GM12878 (cell line): Measurements from ENCODE around the gene CHN2. TPM values are rescaled to one million over a fixed set of nuclear protein-coding genes. Genes with fewer than 3 reads are reported as not detected.

Experiments
- ATAC-seq: fragments of 200-7000 bp; cut with Tn5 transposase; 3 replicates; pipeline ENCODE4 v1.9.1; 2020; ENCODE audit warnings: mild to moderate bottlenecking, moderate library complexity
- BruUV-seq: library from RNA; stranded (reverse); fragments of 400-500 nt; replicated peaks from 2 replicates; lab custom pipeline; 2021; lab: Mats Ljungman, UMichigan
- CTCF ChIA-PET: fragments of 300-600 bp; sonication (Branson Sonifier 250); formaldehyde crosslinking; extraction: SDS; loops from one replicate; lab custom pipeline; 2021; ENCODE audit warnings: inconsistent platforms; lab: Yijun Ruan, JAX
- POLR2A ChIA-PET: fragments of 350-600 bp; formaldehyde crosslinking; extraction: SDS; loops from one replicate; lab custom pipeline; 2021; ENCODE audit warnings: inconsistent platforms; lab: Charles Lee
- RAD21 ChIA-PET: fragments of 300-600 bp; sonication (Branson Sonifier 250); formaldehyde crosslinking; loops from one replicate; lab custom pipeline; 2023; ENCODE audit warnings: antibody characterized with exemption; ENCODE audit not compliant: unreplicated experiment; lab: Charles Lee
- SMC1A ChIA-PET: fragments of 300-600 bp; sonication (Branson Sonifier 250); formaldehyde crosslinking; loops from one replicate; lab custom pipeline; 2023; ENCODE audit not compliant: unreplicated experiment, uncharacterized antibody; lab: Charles Lee
- DNase-seq: peaks from one replicate; pipeline ENCODE4 v3.0.0-alpha.2; 2011; ENCODE audit warnings: low read depth, low spot score
- FAIRE-seq: peaks from 3 replicates; lab custom pipeline; 2011; peaks lifted over from hg19 to GRCh38; lab: Jason Lieb, UNC
- H2AFZ ChIP-seq: 2 replicates; pipeline ENCODE4 v1.6.0; 2011; ENCODE audit warnings: low read depth, low read length, control low read depth; ENCODE audit not compliant: control insufficient read depth
- H3K27ac ChIP-seq: 2 replicates; pipeline ENCODE4 v1.5.1; 2011; ENCODE audit warnings: control low read depth; ENCODE audit not compliant: control insufficient read depth, insufficient read depth
- H3K27me3 ChIP-seq, 2 experiments: replicated peaks in 1 of 2; 2 replicates each; pipeline versions ENCODE4 v1.6.0 to v1.6.1; 2011; ENCODE audit warnings: low read length in 1 of 2; ENCODE audit not compliant: control insufficient read depth in 2 of 2, insufficient read depth in 2 of 2
- H3K36me3 ChIP-seq, 2 experiments: 2 replicates each; pipeline ENCODE4 v1.5.1; 2011; ENCODE audit warnings: low read length in 1 of 2; ENCODE audit not compliant: control insufficient read depth in 2 of 2, insufficient read depth in 2 of 2
- H3K4me1 ChIP-seq: 2 replicates; pipeline ENCODE4 v1.6.1; 2011; ENCODE audit warnings: mild to moderate bottlenecking, low read length, moderate library complexity, mixed read lengths; ENCODE audit not compliant: control insufficient read depth, insufficient read depth
- H3K4me2 ChIP-seq: 2 replicates; pipeline ENCODE4 v1.6.0; 2011; ENCODE audit warnings: control low read depth; ENCODE audit not compliant: control insufficient read depth, insufficient read depth
- H3K4me3 ChIP-seq: fragments of 200-600 bp; sonication (generic); 2 replicates; pipeline ENCODE4 v1.5.1; 2016
- H3K79me2 ChIP-seq: 2 replicates; pipeline ENCODE4 v1.6.0; 2011; ENCODE audit warnings: low read length; ENCODE audit not compliant: control insufficient read depth, insufficient read depth
- H3K9ac ChIP-seq: 2 replicates; pipeline ENCODE4 v1.8.0; 2011; ENCODE audit warnings: low read length, control low read depth, mixed read lengths; ENCODE audit not compliant: control insufficient read depth, insufficient read depth
- H3K9me3 ChIP-seq: replicated peaks from 3 replicates; pipeline ENCODE4 v1.5.1; 2011; ENCODE audit warnings: mild to moderate bottlenecking, low read length; ENCODE audit not compliant: control insufficient read depth, insufficient read depth
- H4K20me1 ChIP-seq: 2 replicates; pipeline ENCODE4 v1.6.0; 2011; ENCODE audit not compliant: control insufficient read depth, insufficient read depth
- ATF7 ChIP-seq: fragments of 450-650 bp; IDR thresholded peaks from 2 replicates; pipeline ENCODE4 v1.6.1; 2016; ENCODE audit warnings: low read depth, mild to moderate bottlenecking
- CHD4 ChIP-seq: fragments of 200-600 bp; sonication (generic); IDR thresholded peaks from 2 replicates; pipeline ENCODE4 v1.6.1; 2016; ENCODE audit warnings: mild to moderate bottlenecking
- NFYA ChIP-seq: IDR thresholded peaks from 2 replicates; pipeline ENCODE4 v1.6.1; 2011; ENCODE audit warnings: low read depth, mild to moderate bottlenecking, low read length, improper control_type of control experiment, borderline replicate concordance
- RCOR1 ChIP-seq: conservative IDR thresholded peaks from 2 replicates; pipeline ENCODE4 v1.6.1; 2012; ENCODE audit warnings: low read depth, low read length, improper control_type of control experiment
- SPI1 ChIP-seq: IDR thresholded peaks from 2 replicates; pipeline ENCODE4 v1.6.1; 2011; ENCODE audit warnings: low read depth, mild to moderate bottlenecking, low read length, moderate library complexity, borderline replicate concordance; ENCODE audit not compliant: insufficient read depth
- TAF1 ChIP-seq: IDR thresholded peaks from 2 replicates; pipeline ENCODE4 v1.6.1; 2011; ENCODE audit warnings: mild to moderate bottlenecking, low read depth, low read length, borderline replicate concordance
- YY1 ChIP-seq: IDR thresholded peaks from 2 replicates; pipeline ENCODE4 v1.6.1; 2011; ENCODE audit warnings: low read depth, mild to moderate bottlenecking, low read length
- WGBS: methylation state at CpG from one replicate; pipeline ENCODE4 v1.1.6; 2016; ENCODE audit warnings: low lambda C conversion rate; ENCODE audit not compliant: insufficient replicate concordance, insufficient coverage; ENCODE audit errors: missing lambda C conversion rate; 5-methylcytosine and 5-hydroxymethylcytosine counted together
- in situ Hi-C: fragments of 300-500 bp; cut with MboI; formaldehyde crosslinking; loops from 9 replicates; pipeline ENCODE4 v1.14.3; 2018; ENCODE audit warnings: mixed read lengths
- intact Hi-C: fragments of 100-400 bp; cut with micrococcal nuclease; formaldehyde crosslinking; loops from one replicate; pipeline ENCODE4 v1.14.2; 2022; ENCODE audit not compliant: unreplicated experiment
- polyA plus RNA-seq, 11 experiments: library from polyadenylated mRNA; depleted of rRNA in 4 of 11; unstranded in 6 of 11; stranded (reverse) in 5 of 11; fragments of >200 nt; fragmentation: Nextera tagmentation in 4 of 11; fragmentation: Illumina TruSeq in 1 of 11; extraction: Ambion mirVana in 4 of 11; extraction: Trizol in 1 of 11; gene quantifications; 1 replicate in 1 of 11; 2 replicates in 10 of 11; pipeline versions ENCODE4 v1.2.1 to v1.2.3, GENCODE V29; 2011 to 2016; ENCODE audit warnings: inconsistent platforms in 2 of 11, missing spikeins in 2 of 11, low read depth in 1 of 11
- total RNA-seq, 4 experiments: library from RNA; depleted of rRNA in 3 of 4; stranded (reverse); fragments of >200 nt in 3 of 4; fragmentation: Illumina TruSeq in 1 of 4; extraction: Trizol in 1 of 4; gene quantifications; 2 replicates each; pipeline versions ENCODE4 v1.2.1 to v1.2.3, GENCODE V29; 2013 to 2021
- TF ChIP-seq, protein P1 (sequence below): IDR thresholded peaks from 2 replicates; pipeline ENCODE4 v1.6.1; 2012; ENCODE audit warnings: low read depth, low read length, improper control_type of control experiment

CHN2 gene
- total and polyA plus RNA-seq, 10 of the 15 experiments (the other 5 are each of a cell fraction or from before 2014, with no cell fraction given): 0.11 to 3.8 (median 0.37) TPM; not detected in 2

- Histone ChIP-seq H3K4me3 (no peak overlapping the region), H3K4me1 (no peaks in the 10 kb centered on the region), H2AFZ (no peak overlapping the region), H3K27ac (no peak overlapping the region), H3K79me2 (no peaks in the 10 kb centered on the region), H3K36me3 (no peaks in the 10 kb centered on the region), H3K27me3 (no peaks in the 10 kb centered on the region; a peak in 1 of 4 replicates), H3K4me2 (no peak overlapping the region), H4K20me1 (no peaks in the 10 kb centered on the region), H3K9ac (no peak overlapping the region), H3K9me3 (no peaks in the 10 kb centered on the region)
- SMC1A ChIA-PET: interaction anchor here (0.7 kb wide), 1 partner anchor 49 kb away, joined by 3 read pairs; no protein-coding TSS in a partner anchor
- DNase-seq (no peak), ATAC-seq (no peak), FAIRE-seq (no peak)
- RAD21 ChIA-PET: no interaction called here
- POLR2A ChIA-PET: no interaction called here
- in situ Hi-C loops: no loop called here
- no TSS peak for BruUV-seq
- intact Hi-C loops: no loop called here
- WGBS: 36% methylated on average over 4 of the region's 4 CpGs
- no peak for TF ChIP-seq CHD4
- TF ChIP-seq ATF7: no peak
- TF ChIP-seq YY1: no peak
- no peak for TF ChIP-seq RCOR1
- CTCF ChIA-PET: interaction anchor here (1.2 kb wide), 1 partner anchor 9 kb away, joined by 3 read pairs; no protein-coding TSS in a partner anchor
These were observed 191.7 kb downstream of the CHN2 start for GRCh38 chr7:29386196-29386765.

DNA sequence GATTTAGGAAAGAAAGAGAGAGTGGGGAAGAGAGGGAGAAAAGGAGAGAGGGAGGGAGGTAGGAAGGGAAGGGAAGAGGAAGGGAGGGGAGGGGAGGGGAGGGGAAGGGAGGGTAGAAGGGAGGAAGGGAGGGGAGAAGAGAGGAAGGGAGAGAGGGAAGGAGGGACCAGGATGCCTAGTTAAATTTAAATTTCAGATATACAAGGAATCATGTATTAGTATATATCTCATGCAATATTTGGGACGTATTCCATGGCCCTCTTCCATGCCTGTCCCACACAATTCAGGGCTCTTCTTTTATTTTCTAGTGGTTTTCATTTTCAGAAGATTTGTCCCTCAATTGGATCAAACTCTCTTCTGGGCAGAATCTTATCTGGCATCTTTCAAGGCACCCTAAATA lies 196.7 kb downstream of the CHN2 start:
- ChIA-PET POLR2A (no interaction called here), SMC1A (interaction anchor here (0.7 kb wide), 1 partner anchor 9 kb away, joined by 3 read pairs; no protein-coding TSS in a partner anchor), CTCF (interaction anchor here (1.5 to 1.6 kb wide), 2 partner anchors 17 to 18 kb away, joined by 6 read pairs; no protein-coding TSS in a partner anchor), RAD21 (no interaction called here)
- ATAC-seq: no peak
- in situ Hi-C loops (no loop called here), intact Hi-C loops (no loop called here)
- FAIRE-seq: no peak
- no peak overlapping the region for H3K4me3 ChIP-seq
- no peak overlapping the region for H2AFZ ChIP-seq
- H3K27me3 ChIP-seq: no peaks in the 10 kb centered on the region
- no peaks in the 10 kb centered on the region for H3K4me1 ChIP-seq
- no peak for DNase-seq
- BruUV-seq: no TSS peak
- no peak overlapping the region for H3K4me2 ChIP-seq
- H3K27ac ChIP-seq: no peak overlapping the region
- no peaks in the 10 kb centered on the region for H3K36me3 ChIP-seq
- 0% methylated on average over 1 of the region's 1 CpG for WGBS
- H3K9me3 ChIP-seq: no peaks in the 10 kb centered on the region
- H4K20me1 ChIP-seq: no peaks in the 10 kb centered on the region
- no peak overlapping the region for H3K9ac ChIP-seq
- H3K79me2 ChIP-seq: no peaks in the 10 kb centered on the region
- TF ChIP-seq TAF1 (no peak), SPI1 (no peak), NFYA (no peak)
- TF ChIP-seq, protein P1, sequence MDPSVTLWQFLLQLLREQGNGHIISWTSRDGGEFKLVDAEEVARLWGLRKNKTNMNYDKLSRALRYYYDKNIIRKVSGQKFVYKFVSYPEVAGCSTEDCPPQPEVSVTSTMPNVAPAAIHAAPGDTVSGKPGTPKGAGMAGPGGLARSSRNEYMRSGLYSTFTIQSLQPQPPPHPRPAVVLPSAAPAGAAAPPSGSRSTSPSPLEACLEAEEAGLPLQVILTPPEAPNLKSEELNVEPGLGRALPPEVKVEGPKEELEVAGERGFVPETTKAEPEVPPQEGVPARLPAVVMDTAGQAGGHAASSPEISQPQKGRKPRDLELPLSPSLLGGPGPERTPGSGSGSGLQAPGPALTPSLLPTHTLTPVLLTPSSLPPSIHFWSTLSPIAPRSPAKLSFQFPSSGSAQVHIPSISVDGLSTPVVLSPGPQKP: no peak
